GM04503 (cell line): ENCODE results near the gene CPLANE2.
"Not testable (repeated sequence)": the region's sequence is repeated elsewhere in the genome, so short reads cannot be mapped to it uniquely, and the experiment has no call there.

ENCODE experiments used
- DNase-seq: peaks from one replicate; pipeline ENCODE4 v3.0.0-alpha.2; 2012; ENCODE audit warnings: low read depth

Gene CPLANE2

DNA sequence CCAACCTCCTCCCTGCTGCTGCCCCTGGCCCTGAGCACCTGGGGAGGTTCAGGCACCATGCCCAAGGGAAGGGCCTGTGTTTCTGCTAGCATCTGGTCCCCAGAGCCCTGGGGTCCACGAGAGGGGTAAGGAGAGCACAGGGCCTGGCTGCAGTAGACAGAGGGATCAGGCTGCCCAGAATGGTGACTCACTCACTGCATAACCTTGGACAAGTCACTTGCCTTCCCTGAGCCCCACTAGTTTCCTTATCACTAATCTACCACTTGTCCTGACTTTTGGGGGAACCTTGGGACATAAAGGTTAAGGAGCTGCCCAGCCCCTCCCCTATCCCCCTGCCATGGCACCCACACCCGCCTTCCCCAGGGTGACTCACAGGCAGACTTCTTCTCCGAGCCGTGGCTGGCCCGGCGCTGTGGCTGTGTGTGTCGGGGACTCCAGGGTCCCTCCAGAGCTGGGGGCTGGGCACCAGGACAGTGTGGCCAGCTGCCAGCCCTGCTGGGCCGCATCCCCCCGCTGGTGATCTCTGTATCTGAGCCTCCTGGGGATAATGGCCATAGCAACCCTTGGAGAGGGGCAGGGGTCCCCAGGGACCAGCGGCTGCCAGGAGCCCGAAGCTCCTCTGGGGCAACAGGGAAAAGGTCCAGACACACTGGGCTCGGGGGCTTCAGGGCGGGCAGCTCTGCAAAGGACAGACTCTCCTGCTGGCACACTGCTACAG lies 28.6 kb downstream of the CPLANE2 start:
- DNase-seq = no peak

DNA sequence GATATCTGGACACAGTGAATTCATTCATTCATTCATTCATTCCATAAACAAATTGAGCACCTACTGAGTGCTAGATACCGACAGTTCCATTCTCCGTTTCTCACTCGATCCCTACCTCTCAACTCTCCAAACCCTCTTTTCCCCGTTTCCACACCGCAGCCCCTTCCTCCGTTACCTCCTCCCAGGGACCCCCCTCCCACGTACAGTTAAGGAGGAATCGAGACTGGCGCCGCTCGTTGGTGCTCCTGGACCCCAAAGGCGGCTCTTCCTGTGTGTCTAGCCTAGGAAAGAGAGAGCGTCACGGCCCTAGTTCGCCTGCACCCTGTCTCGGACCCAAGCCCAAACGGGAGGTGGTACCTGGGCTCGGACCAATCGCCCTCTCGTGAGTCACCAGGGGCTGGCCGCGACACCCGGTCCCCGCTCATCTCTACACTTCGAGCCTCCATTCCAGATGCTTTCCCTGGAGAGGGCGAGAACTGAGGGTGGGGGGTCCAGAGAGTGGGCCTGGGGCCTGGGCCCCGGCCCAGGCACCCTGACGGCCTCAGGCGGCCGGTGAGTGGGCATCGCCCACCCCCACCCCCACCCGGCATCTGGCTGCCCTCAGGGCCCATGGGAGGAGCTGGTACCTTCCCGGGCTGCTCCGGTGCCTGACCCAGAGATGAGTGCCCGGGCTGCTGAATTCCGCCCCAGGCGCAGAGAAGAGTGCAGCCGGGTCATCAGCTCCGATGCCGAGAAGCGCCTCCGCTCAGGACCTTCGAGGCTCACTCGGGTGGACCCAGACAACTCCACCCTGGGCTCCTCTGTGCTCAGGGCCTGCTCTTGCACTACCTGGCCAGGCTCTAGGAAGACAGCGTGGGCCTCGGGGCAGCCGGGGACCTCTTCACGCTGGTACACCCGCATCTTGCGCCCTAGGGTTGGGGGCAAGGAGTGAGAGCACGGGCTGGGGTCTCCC lies 29.4 kb downstream of the CPLANE2 start:
- no peak for DNase-seq

DNA sequence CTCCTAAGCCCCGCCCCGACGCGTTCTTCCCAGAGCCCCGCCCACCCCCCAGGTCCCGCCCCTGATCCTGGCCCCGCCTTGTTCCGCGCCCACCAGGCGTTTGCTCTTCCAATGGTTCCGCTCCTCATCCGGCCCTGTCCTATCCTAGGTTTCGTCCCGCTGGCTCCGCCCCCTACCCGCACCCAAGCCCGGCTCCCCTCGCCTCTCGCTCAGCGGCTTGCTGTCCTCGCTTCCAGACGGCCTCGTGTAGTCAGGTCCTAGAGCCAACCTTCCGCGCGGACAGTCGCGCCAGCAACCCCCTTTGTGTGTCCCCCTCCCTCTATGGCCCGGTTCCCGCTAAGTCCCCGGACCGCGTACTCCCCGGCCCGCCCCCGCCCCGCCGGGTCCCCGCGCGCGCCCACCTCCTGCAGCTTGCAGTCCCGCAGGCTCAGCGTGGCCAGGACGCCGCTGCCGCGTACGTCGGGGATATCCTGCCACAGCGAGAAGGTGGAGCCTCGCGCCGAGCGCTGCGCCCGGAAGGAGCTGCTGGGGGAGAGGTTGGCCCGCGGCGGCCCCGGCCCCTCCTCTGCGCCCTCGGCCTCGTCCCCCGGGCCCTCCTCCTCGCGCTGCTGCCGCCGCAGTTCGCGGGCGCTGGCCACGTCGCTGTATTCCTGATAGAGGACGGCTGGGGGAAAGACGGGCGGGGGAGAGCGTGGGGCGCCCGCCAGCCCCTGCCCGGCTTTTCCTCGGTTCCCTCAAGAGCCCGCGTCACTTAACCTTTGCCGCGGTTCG lies 30.3 kb downstream of the CPLANE2 start:
- peak; percentile 82 for DNase-seq

GRCh38 chr1:16205891-16206546 lies 31.0 kb downstream of the CPLANE2 start:
- no peak for DNase-seq

- no peak for DNase-seq
These were observed 31.7 kb downstream of the CPLANE2 start for GRCh38 chr1:16205334-16205671.

- DNase-seq = no peak
These were observed 32.2 kb downstream of the CPLANE2 start for GRCh38 chr1:16204634-16205333.

- no peak for DNase-seq
These were observed 32.8 kb downstream of the CPLANE2 start for GRCh38 chr1:16204216-16204615.

DNA sequence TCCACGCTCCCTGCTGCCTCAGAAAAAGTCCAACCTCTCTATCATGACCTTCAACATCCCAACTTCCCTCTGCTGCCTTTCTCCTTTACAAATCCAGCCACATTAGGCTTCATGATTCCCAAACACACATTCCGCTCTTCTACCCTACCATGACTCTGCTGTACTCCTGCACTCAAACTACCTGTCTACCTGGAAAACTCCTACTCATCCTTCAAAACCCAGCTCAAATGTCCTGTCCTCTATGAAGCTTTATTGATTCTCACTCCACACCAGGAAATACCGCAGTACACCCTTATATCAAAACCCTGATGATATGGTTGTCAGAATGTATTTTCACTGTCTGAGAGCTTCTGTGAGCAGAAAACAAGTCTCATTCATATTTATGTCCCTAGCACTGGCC lies 33.4 kb downstream of the CPLANE2 start:
- DNase-seq = no peak

DNA sequence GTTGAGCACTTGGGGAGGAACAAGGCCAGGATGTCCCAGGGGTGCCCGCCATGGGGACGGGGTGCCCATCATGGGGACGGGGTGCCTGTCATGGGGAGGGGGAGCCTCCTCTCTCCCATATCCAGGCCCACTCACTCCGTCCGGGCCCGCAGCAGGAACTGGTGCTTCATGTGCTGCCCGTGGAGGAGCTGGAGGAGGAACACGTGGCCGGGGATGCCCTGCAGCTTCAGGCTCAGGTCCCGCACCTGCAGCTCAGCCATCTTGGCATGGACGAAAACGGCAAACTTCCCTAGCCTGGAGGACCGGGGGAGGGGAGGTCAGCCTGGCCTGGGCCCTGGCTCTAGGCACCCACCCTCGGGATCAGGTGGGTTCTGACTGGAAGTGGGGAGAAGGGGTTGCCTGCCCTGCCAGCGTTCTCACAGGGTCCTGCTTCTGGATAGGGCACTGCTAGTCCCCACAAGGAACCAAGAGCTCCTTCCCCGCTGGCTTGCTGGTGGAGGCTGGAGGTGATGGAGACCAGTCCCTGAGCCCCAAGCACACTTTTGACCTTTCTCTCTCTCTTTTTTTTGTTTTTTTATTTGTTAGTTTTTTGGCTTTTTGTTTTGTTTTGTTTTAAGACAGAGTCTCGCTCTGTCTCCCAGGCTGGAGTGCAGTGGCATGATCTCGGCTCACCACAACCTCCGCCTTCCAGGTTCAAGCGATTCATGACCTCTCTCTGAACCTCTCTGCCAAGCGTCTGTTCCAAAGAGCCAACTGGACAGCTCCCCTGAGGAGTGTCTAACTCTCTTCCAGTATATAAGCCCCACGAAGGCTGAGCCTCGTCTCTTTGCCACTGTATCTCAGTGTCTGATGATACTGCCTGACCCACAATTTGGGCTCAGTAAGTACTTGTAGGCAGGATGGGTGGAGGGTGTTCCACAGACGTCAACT lies 34.4 kb downstream of the CPLANE2 start:
- DNase-seq = no peak

- no peak for DNase-seq
These were observed 37.3 kb downstream of the CPLANE2 start for GRCh38 chr1:16199700-16200099.

GRCh38 chr1:16199157-16199501 lies 37.9 kb downstream of the CPLANE2 start:
- no peak for DNase-seq

DNA sequence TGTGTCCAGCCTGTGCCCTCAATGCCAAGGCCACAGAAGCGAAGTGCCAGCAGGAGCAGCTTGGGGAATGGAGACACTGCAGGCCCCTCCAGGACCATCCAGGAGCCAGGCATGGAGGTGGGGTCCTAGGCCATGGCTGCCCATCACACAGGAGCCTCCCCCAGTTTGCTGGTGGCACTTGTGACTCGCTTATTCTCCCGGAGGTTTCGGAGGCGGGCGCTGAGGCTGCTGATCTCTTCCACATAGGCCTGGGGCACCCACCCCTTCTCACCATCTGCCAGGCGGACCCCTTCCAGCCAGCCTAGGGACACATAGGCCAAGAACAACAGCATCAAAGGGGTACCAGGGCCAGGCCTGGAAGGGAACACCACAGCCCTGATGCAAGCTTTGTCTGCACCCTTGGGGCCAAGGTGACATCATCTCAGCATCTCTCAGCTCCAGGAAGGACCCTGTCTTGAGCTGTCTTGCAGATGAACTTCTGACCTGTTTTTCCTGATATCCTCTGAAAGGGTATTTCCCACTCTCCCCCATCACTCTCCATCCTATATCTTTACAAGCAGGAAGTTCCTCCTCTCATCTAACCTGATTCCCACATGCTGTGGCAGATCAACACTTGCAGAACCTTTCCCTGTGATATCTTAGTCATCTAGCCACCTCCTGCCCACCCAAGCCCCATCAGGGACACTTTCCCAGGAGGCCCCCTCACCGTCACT lies 38.4 kb downstream of the CPLANE2 start:
- DNase-seq = no peak

- no peak for DNase-seq
These were observed 40.1 kb downstream of the CPLANE2 start for GRCh38 chr1:16196874-16197273.

GRCh38 chr1:16196139-16196538 lies 40.8 kb downstream of the CPLANE2 start:
- DNase-seq = not testable (repeated sequence)

DNA sequence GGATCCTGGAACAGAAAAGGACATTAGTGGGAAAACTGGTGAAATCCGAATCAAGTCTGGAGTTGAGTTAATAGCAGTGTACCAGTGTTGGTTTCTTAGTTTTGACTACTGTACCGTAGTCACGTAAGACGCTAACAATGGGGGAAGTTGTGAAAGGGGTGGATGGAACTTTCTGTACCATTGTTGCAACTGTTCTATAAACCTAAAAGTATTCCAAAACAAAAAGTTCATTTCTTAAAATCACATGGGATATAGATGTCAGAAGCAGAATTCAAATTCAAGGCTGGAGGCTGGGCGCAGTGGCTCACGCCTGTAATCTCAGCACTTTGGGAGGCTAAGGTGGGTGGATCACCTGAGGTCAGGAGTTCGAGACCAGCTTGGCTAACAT lies 41.5 kb downstream of the CPLANE2 start:
- no peak for DNase-seq

DNA sequence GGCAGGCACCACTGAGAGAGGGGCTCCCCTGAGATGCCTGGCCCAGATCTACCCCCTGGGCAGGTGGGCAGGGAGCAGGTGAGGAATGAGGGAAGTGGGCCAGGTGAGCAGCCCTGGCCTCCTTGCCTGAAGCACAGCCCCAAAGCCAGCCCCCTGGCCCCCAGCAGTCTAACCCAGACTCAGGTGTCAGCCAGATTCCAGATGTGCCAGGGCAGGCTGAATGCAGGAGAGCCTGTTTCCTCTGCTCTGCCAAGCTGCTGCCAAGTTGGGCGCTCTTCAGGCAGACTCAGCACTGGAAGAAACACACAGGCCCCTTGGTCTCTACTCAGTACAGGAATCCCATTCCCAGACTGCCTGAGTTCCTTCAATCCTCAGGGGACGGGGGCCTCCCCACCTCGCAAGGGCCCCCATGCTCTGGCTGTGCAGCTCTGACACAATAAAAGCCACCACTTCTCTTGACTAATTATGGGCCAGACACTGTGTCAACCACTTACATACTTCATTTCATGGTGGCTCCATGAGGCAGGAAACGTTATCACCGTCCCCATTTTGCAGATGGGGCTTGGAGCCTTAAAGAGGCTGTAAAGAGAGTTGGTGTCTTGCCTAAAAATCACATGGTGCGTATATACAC lies 45.0 kb downstream of the CPLANE2 start:
- DNase-seq = no peak

GRCh38 chr1:16191309-16191708 lies 45.7 kb downstream of the CPLANE2 start:
- no peak for DNase-seq

DNA sequence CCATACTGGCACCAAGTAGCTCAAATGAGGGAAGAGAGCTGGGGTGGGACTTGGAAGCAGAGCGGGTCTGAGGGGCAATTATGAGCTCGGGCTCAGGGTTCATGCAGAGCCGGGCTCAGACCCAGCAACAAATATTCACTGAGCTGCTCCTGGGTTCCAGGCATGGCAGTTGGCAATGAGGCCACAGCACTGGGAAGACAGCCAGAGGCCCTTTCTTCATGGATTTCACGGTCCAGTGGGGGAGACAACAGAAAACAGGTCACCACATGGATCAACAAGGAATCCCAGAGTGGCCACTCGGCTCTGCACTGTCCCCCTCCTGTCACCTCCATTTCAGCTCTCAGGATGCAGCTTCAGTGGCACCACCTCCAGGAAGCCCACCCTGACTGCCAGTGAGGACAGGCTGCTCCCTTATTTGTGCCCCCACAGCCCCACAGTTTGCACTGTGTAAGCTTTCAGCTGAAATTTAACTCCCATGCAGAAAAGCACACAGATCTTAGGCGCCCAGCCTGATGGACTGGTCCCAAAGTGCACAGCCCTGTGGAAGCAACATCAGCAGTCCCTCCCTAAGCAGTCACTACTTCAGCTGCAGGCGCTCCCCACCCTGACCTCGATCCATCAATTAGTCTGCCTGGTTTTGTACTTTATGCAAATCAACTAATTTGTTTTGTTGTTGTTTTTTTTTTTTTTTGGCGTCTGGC lies 46.9 kb downstream of the CPLANE2 start:
- no peak for DNase-seq

DNA sequence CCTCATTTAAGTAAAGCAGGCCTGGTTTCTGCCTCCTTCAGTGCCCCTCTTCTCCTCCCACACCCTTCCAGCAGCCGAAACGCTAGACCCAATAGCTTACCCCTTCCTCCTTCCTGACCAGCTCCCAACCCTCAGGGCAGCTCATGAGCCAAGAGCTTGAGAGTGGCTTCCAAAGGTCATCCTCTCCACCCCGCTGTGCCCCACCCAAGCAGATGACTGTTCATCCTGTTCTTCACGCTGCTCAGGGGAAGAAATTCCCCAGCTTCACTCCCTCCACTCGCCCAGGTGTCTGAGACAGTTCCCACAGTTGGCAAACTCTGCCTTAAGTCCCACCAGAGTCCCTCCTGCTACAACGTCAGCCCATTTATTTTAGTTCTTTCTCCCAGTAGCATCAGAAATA lies 48.0 kb downstream of the CPLANE2 start:
- no peak for DNase-seq
